Measurements from ENCODE around the gene DPH3.
"Not testable (repeated sequence)": the region's sequence is repeated elsewhere in the genome, so short reads cannot be mapped to it uniquely, and the experiment has no call there.

DPH3 gene

GRCh38 chr3:16264708-16265454 is at the start of gene DPH3, which contains the start of gene OXNAD1:
DPH3 (minus strand) TSS chr3:16264943; CDS start chr3:16264876, 67 bp downstream.
OXNAD1 (plus strand) TSS chr3:16265212; CDS start chr3:16270953, 5,741 bp downstream.
- DNase-seq: peak; percentile 99

GRCh38 chr3:16313886-16314645 is 49.3 kb upstream of the DPH3 start:
- DNase-seq: no peak

- peak; percentile 55 for DNase-seq
Measured at GRCh38 chr3:16311960-16312451, 47.3 kb upstream of the DPH3 start.

GRCh38 chr3:16310486-16310885 is 45.7 kb upstream of the DPH3 start:
- not testable (repeated sequence) for DNase-seq

- peak; percentile 61 for DNase-seq
Measured at GRCh38 chr3:16309558-16309957, 44.8 kb upstream of the DPH3 start.

GRCh38 chr3:16308727-16309126 is 44.0 kb upstream of the DPH3 start:
- no peak for DNase-seq

- DNase-seq: no peak
Measured at GRCh38 chr3:16307832-16308531, 43.2 kb upstream of the DPH3 start.

- peak; percentile 60 for DNase-seq
Measured at GRCh38 chr3:16305111-16305541, 40.4 kb upstream of the DPH3 start.

GRCh38 chr3:16304061-16305010 is 39.6 kb upstream of the DPH3 start:
- no peak for DNase-seq

GRCh38 chr3:16303037-16303575 is 38.4 kb upstream of the DPH3 start:
- DNase-seq: no peak

- DNase-seq: no peak
Measured at GRCh38 chr3:16302082-16302631, 37.4 kb upstream of the DPH3 start.

GRCh38 chr3:16301507-16301906 is 36.8 kb upstream of the DPH3 start:
- DNase-seq: no peak

- DNase-seq: no peak
Measured at GRCh38 chr3:16300881-16301359, 36.2 kb upstream of the DPH3 start.

GRCh38 chr3:16300307-16300706 is 35.6 kb upstream of the DPH3 start:
- no peak for DNase-seq

- no peak for DNase-seq
Measured at GRCh38 chr3:16299746-16300145, 35.0 kb upstream of the DPH3 start.

- no peak for DNase-seq
Measured at GRCh38 chr3:16298891-16299290, 34.1 kb upstream of the DPH3 start.

- DNase-seq: no peak
Measured at GRCh38 chr3:16297997-16298885, 33.5 kb upstream of the DPH3 start.

GRCh38 chr3:16295298-16295890 is 30.7 kb upstream of the DPH3 start:
- DNase-seq: no peak

- no peak for DNase-seq
Measured at GRCh38 chr3:16294844-16295243, 30.1 kb upstream of the DPH3 start.

- no peak for DNase-seq
Measured at GRCh38 chr3:16290827-16291196, 26.1 kb upstream of the DPH3 start.

All from activated CD4-positive, alpha-beta T cell treated with anti-CD3 and anti-CD28 coated beads for 48 hours (primary cell).